GM23338 (cell line): ENCODE results near the gene LOXL4.

Source experiments
- CTCF ChIP-seq, 2 experiments: fragments of 200-600 bp in 1 of 2; sonication (generic) in 1 of 2; conservative IDR thresholded peaks; 2 replicates each; pipeline versions ENCODE4 v1.5.1 to v1.6.1; 2016 to 2017; ENCODE audit warnings: antibody characterized with exemption in 2 of 2, low read depth in 2 of 2, mild to moderate bottlenecking in 2 of 2, moderate library complexity in 1 of 2
- EZH2 ChIP-seq: fragments of 200-600 bp; sonication (generic); IDR thresholded peaks from one replicate; pipeline ENCODE4 v1.8.0; 2017; ENCODE audit warnings: antibody characterized with exemption, mild to moderate bottlenecking, low read depth; ENCODE audit not compliant: unreplicated experiment
- EZH2phosphoT487 ChIP-seq: fragments of 200-600 bp; sonication (generic); IDR thresholded peaks from one replicate; pipeline ENCODE4 v1.8.1; 2018; ENCODE audit warnings: antibody characterized with exemption; ENCODE audit not compliant: unreplicated experiment
- JUNB ChIP-seq: IDR thresholded peaks from one replicate; pipeline ENCODE4 v1.6.1; 2016; ENCODE audit warnings: antibody characterized with exemption; ENCODE audit not compliant: unreplicated experiment
- NANOG ChIP-seq: IDR thresholded peaks from 2 replicates; pipeline ENCODE4 v1.6.1; 2016; ENCODE audit warnings: antibody characterized with exemption, borderline replicate concordance
- POLR2AphosphoS5 ChIP-seq: IDR thresholded peaks from 2 replicates; pipeline ENCODE4 v1.6.1; 2016; ENCODE audit warnings: antibody characterized with exemption, low read depth
- ZNF331 ChIP-seq: fragments of 250-450 bp; sonication (Bioruptor Pico); IDR thresholded peaks from 2 replicates; pipeline ENCODE4 v1.5.0; 2020; ENCODE audit warnings: low read depth, mild to moderate bottlenecking, moderate library complexity
- TF ChIP-seq, protein P1 (sequence below): IDR thresholded peaks from one replicate; pipeline ENCODE4 v1.6.1; 2018; ENCODE audit warnings: antibody characterized with exemption; ENCODE audit not compliant: unreplicated experiment

- TF ChIP-seq CTCF (conservative IDR thresholded peaks at IDR 0.05; ENCODE audit: low read depth in 2 of 2) (no peak), POLR2AphosphoS5 (no peak), EZH2 (no peak), EZH2phosphoT487 (no peak), NANOG (no peak), JUNB (no peak), ZNF331 (no peak)
- TF ChIP-seq, protein P1, sequence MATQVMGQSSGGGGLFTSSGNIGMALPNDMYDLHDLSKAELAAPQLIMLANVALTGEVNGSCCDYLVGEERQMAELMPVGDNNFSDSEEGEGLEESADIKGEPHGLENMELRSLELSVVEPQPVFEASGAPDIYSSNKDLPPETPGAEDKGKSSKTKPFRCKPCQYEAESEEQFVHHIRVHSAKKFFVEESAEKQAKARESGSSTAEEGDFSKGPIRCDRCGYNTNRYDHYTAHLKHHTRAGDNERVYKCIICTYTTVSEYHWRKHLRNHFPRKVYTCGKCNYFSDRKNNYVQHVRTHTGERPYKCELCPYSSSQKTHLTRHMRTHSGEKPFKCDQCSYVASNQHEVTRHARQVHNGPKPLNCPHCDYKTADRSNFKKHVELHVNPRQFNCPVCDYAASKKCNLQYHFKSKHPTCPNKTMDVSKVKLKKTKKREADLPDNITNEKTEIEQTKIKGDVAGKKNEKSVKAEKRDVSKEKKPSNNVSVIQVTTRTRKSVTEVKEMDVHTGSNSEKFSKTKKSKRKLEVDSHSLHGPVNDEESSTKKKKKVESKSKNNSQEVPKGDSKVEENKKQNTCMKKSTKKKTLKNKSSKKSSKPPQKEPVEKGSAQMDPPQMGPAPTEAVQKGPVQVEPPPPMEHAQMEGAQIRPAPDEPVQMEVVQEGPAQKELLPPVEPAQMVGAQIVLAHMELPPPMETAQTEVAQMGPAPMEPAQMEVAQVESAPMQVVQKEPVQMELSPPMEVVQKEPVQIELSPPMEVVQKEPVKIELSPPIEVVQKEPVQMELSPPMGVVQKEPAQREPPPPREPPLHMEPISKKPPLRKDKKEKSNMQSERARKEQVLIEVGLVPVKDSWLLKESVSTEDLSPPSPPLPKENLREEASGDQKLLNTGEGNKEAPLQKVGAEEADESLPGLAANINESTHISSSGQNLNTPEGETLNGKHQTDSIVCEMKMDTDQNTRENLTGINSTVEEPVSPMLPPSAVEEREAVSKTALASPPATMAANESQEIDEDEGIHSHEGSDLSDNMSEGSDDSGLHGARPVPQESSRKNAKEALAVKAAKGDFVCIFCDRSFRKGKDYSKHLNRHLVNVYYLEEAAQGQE, result peak; percentile 81
Observed at GRCh38 chr10:98299341-98299740, 31.3 kb upstream of the LOXL4 start.
